GM19463 (cell line): ENCODE data around the gene PRMT1.

Source experiments
- ATAC-seq: cut with Tn5 transposase; IDR thresholded peaks from one replicate; pipeline ENCODE4 v1.9.1; 2021; ENCODE audit warnings: mild to moderate bottlenecking, moderate library complexity; ENCODE audit not compliant: unreplicated experiment

Gene PRMT1

GRCh38 chr19:49651029-49651819 lies 25.8 kb upstream of the PRMT1 start:
- ATAC-seq: no peak

- no peak for ATAC-seq
These were observed 25.1 kb upstream of the PRMT1 start for GRCh38 chr19:49651820-49652550.

- no peak for ATAC-seq
These were observed 24.3 kb upstream of the PRMT1 start for GRCh38 chr19:49652551-49653465.

GRCh38 chr19:49653466-49653806 lies 23.6 kb upstream of the PRMT1 start:
- ATAC-seq: no peak

GRCh38 chr19:49654581-49654980 lies 22.5 kb upstream of the PRMT1 start:
- no peak for ATAC-seq

- no peak for ATAC-seq
These were observed 21.3 kb upstream of the PRMT1 start for GRCh38 chr19:49655570-49656455.

GRCh38 chr19:49656456-49657109 lies 20.5 kb upstream of the PRMT1 start:
- ATAC-seq: no peak

GRCh38 chr19:49657493-49658138 lies 19.5 kb upstream of the PRMT1 start:
- ATAC-seq: no peak

GRCh38 chr19:49658139-49658517 lies 18.9 kb upstream of the PRMT1 start:
- ATAC-seq: no peak

GRCh38 chr19:49658566-49659442 lies 18.3 kb upstream of the PRMT1 start:
- no peak for ATAC-seq

GRCh38 chr19:49660338-49660961 lies 16.6 kb upstream of the PRMT1 start:
- no peak for ATAC-seq

- no peak for ATAC-seq
These were observed 15.1 kb upstream of the PRMT1 start for GRCh38 chr19:49662011-49662410.

GRCh38 chr19:49663224-49663623 lies 13.8 kb upstream of the PRMT1 start:
- ATAC-seq: no peak

GRCh38 chr19:49664171-49665035 lies 12.7 kb upstream of the PRMT1 start:
- ATAC-seq: no peak

GRCh38 chr19:49665036-49665350 lies 12.1 kb upstream of the PRMT1 start:
- ATAC-seq: no peak

- peak; percentile 83 for ATAC-seq
These were observed 11.5 kb upstream of the PRMT1 start, which contains the start of the genes BCL2L12 and IRF3 for GRCh38 chr19:49665351-49666119. TSS of gene BCL2L12 (plus strand) at chr19:49665933. CDS start at chr19:49666693, 760 bp downstream. TSS of gene IRF3 (minus strand) at chr19:49665857. CDS start at chr19:49664838, 1,019 bp downstream.
